Stimulated activated CD4-positive, alpha-beta T cell treated with anti-CD3 and anti-CD28 coated beads, TNF-alpha, amount 100 ng/mL, for 1 hour (primary cell): Measurements from ENCODE around the gene ABCA9.
"Not testable (repeated sequence)": the region's sequence is repeated elsewhere in the genome, so short reads cannot be mapped to it uniquely, and the experiment has no call there.

Experiments used
- DNase-seq, 3 donors: peaks; one replicate each; pipeline ENCODE4 v3.0.0-alpha.2; 2020; ENCODE audit warnings: low read depth in 3 of 3, low spot score in 1 of 3

ABCA9 gene, protein sequence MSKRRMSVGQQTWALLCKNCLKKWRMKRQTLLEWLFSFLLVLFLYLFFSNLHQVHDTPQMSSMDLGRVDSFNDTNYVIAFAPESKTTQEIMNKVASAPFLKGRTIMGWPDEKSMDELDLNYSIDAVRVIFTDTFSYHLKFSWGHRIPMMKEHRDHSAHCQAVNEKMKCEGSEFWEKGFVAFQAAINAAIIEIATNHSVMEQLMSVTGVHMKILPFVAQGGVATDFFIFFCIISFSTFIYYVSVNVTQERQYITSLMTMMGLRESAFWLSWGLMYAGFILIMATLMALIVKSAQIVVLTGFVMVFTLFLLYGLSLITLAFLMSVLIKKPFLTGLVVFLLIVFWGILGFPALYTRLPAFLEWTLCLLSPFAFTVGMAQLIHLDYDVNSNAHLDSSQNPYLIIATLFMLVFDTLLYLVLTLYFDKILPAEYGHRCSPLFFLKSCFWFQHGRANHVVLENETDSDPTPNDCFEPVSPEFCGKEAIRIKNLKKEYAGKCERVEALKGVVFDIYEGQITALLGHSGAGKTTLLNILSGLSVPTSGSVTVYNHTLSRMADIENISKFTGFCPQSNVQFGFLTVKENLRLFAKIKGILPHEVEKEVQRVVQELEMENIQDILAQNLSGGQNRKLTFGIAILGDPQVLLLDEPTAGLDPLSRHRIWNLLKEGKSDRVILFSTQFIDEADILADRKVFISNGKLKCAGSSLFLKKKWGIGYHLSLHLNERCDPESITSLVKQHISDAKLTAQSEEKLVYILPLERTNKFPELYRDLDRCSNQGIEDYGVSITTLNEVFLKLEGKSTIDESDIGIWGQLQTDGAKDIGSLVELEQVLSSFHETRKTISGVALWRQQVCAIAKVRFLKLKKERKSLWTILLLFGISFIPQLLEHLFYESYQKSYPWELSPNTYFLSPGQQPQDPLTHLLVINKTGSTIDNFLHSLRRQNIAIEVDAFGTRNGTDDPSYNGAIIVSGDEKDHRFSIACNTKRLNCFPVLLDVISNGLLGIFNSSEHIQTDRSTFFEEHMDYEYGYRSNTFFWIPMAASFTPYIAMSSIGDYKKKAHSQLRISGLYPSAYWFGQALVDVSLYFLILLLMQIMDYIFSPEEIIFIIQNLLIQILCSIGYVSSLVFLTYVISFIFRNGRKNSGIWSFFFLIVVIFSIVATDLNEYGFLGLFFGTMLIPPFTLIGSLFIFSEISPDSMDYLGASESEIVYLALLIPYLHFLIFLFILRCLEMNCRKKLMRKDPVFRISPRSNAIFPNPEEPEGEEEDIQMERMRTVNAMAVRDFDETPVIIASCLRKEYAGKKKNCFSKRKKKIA (N-terminal part only)

GRCh38 chr17:69060822-69061221 lies at the start of gene ABCA9:
Gene ABCA9, minus strand, starts transcription at chr17:69060927. Its CDS starts 9,801 bp downstream, at chr17:69051126.
- DNase-seq, result no peak

DNA sequence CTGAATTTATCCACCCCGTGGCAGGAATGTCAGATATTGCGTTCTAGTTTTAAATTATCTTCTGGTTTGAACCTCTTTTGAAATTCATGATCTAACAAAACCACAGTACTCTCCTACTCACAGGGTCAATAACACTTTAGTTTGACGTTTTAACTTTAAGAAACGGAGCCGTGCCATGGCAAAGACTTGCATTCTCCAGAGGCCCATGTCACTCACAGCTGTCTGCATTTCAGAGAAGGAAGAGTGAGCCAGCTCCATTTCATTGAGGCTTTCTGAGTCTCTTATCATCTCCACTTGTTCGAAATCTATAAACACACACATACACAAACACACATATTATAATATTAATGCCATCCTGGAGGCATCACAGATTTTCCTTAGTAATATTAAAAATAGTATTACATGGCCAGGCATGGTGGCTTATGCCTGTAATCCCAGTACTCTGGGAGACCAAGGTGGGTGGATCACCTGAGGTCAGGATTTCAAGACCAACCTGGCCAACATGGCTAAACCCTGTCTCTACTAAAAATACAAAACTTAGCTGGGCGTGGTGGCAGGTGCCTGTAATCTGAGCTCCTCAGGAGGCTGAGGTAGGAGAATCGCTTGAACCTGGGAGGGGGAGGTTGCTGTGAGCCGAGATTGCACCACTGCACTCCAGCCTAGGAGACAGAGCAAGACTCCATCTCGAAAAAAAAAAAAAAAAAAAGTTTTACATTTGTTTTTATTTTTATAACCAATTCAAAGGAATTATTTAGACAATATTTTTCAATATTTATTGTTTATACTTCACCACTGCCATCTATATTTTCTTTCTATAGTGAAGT lies 45.4 kb upstream of the ABCA9 start:
- DNase-seq, result no peak

DNA sequence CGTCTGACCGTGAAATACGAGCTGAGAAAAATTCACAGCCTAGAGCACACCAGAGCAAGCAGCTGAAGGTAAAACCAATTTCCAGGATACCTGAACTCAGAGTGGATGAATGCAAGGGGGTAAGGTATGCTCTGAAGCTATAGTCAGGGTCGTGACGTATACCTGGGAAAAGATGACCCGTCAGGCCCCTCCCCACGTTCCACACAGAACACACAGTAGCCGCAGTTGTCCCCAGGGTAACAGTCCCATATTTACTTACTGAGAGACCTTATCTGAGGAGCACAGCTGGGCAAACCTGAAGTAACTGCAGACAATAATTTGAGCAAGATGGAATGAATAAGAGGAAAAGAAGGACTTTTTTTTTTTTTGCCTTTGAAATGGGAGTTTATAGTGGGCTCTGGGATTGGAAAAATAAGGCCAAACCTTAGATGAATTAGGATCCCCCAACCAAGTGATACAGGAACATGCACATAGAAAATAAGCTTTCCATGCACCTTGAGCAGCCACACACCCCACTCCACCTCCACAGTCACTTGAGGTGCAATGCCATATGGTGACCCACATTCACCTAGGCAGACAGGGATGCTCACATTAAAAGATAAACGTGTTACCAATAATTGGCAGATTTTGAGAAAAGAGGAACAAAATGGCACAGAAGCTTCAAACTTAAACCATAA lies 43.0 kb upstream of the ABCA9 start:
- DNase-seq, result no peak

GRCh38 chr17:69098625-69099024 lies 37.9 kb upstream of the ABCA9 start:
- DNase-seq, result no peak

GRCh38 chr17:69096541-69096940 lies 35.8 kb upstream of the ABCA9 start:
- DNase-seq, result no peak

GRCh38 chr17:69093995-69094394 lies 33.3 kb upstream of the ABCA9 start:
- no peak for DNase-seq

- DNase-seq, result no peak
Measured at GRCh38 chr17:69093279-69093789, 32.6 kb upstream of the ABCA9 start.

GRCh38 chr17:69090365-69090764 lies 29.6 kb upstream of the ABCA9 start:
- DNase-seq, result no peak

DNA sequence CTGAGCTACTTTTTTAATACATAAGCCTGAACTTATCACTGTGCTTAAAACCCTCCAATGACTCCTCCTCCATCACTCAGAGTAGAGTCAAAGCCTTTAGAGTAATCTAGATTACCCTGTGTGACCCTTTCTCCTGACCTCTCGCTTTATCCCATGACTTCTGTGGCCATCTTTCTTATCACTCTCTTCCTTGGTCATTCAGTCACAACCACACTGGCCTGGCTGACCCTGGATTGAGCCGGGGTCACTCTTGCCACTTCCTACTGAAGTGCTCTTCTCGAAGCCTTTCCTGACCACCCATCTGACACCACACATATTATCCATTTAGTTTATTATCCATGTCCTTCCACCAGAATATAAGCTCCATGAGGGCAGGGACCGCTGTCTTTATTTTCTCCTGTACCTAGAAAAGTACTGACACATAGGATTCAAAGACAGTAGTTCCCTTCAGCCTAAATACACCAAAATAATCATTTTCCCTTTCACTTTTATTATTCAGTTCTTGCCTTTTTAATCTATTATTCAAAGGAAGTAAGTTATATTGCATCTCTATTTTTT lies 28.0 kb upstream of the ABCA9 start:
- DNase-seq, result no peak

GRCh38 chr17:69086641-69087040 lies 25.9 kb upstream of the ABCA9 start:
- no peak for DNase-seq

- DNase-seq, result no peak
Measured at GRCh38 chr17:69084911-69085310, 24.2 kb upstream of the ABCA9 start.

- DNase-seq, result no peak
Measured at GRCh38 chr17:69082696-69083095, 22.0 kb upstream of the ABCA9 start.

DNA sequence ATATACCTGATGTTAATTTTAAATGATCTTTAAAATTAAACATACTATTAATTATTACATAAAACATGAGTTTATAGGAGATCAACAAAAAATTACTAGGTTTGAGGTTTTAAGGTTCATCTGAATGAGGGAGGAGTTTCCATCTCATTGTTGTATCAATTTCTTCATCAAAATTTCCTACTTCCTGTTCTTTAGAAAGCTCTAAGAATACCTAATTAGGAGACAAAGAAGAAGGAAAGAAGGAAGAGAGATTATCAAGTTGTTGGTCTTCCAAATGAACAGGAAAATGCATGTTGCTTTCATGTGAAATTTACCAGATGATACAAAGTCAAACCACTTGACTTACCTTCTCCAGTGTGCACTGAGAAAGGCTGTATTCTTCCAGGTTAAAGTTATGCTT lies 18.1 kb upstream of the ABCA9 start:
- DNase-seq, result no peak

- DNase-seq, result no peak
Measured at GRCh38 chr17:69075823-69076222, 15.1 kb upstream of the ABCA9 start.

DNA sequence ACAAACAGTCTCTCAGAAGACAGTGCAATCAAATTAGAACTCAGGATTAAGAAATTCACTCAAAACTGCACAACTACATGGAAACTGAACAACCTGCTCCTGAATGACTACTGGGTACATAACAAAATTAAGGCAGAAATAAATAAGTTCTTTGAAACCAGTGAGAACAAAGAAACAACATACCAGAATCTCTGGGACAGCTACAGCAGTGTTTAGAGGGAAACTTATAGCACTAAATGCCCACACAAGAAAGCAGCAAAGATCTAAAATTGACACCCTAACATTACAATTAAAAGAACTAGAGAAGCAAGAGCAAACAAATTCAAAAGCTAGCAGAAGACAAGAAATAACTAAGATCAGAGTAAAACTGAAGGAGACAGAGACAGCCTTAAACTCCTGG lies 12.7 kb upstream of the ABCA9 start:
- not testable (repeated sequence) for DNase-seq

DNA sequence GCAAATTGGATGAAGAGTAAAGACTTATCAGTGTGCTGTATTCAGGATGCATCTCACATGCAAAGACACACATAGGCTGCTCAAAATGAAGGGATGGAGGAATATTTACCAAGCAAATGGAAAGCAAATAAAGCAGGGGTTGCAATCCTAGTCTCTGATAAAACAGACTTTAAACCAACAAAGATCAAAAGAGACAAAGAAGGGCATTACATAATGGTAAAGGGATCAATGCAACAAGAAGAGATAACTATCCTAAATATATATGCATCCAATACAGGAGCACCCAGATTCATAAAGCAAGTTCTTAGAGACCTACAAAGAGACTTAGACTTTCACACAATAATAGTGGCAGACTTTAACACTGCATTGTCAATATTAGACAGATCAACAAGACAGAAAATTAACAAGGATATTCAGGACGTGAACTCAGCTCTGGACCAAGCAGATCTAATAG lies 12.1 kb upstream of the ABCA9 start:
- DNase-seq, result not testable (repeated sequence)

DNA sequence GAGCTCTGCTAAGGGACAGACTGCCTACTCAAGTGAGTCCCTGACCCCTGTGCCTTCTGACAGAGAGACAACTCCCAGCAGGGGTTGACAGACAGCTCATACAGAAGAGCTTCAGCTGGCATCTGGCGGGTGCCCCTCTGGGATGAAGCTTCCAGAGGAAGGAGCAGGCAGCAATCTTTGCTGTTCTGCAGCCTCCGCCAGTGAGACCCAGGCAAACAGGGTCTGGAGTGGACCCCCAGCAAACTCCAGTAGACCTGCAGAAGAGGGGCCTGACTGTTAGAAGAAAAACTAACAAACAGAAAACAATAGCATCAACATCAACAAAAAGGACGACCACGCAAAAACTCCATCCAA lies 10.5 kb upstream of the ABCA9 start:
- DNase-seq, result not testable (repeated sequence)

DNA sequence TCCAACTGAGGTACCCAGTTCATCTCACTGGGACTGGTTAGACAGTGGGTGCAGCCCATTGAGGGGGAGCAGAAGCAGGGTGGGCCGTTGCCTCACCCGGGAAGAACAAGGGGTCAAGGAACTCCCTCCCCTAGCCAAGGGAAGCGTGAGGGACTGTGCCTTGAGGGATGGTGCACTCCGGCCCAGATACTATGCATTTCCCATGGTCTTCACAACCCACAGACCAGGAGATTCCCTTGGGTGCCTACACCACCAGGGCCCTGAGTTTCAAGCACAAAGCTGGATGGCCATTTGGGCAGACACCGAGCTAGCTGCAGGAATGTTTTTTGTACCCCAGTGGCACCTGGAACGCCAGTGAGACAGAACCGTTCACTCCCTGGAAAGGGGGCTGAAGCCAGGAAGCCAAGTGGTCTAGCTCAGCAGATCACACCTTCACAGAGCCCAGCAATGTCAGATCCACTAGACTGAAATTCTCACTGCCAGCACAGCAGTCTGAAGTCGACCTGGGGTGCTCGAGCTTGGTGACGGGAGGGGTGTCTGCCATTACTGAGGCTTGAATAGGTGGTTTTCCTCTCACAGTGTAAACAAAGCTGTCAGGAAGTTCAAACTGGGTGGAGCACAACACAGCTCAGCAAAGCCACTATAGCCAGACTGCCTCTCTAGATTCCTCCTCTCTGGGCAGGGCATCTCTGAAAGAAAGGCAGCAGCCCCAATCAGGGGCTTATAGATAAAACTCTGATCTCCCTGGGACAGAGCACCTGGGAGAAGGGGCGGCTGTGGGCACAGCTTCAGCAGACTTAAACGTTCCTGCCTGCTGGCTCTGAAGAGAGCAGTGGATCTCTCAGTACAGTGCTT lies 9.9 kb upstream of the ABCA9 start:
- not testable (repeated sequence) for DNase-seq
